Ramos (cell line): Measurements from ENCODE around the gene BRD1.
"Not testable (repeated sequence)": the region's sequence is repeated elsewhere in the genome, so short reads cannot be mapped to it uniquely, and the experiment has no call there.

Experiments
- in situ Hi-C: fragments of 300-500 bp; cut with MboI; formaldehyde crosslinking; loops from one replicate; pipeline ENCODE4 v1.14.3; 2022; ENCODE audit warnings: low sequenced_read_pairs; ENCODE audit not compliant: unreplicated experiment

The BRD1 gene

GRCh38 chr22:49771266-49772065 is 56.2 kb downstream of the BRD1 start:
- in situ Hi-C loops = no loop called here

DNA sequence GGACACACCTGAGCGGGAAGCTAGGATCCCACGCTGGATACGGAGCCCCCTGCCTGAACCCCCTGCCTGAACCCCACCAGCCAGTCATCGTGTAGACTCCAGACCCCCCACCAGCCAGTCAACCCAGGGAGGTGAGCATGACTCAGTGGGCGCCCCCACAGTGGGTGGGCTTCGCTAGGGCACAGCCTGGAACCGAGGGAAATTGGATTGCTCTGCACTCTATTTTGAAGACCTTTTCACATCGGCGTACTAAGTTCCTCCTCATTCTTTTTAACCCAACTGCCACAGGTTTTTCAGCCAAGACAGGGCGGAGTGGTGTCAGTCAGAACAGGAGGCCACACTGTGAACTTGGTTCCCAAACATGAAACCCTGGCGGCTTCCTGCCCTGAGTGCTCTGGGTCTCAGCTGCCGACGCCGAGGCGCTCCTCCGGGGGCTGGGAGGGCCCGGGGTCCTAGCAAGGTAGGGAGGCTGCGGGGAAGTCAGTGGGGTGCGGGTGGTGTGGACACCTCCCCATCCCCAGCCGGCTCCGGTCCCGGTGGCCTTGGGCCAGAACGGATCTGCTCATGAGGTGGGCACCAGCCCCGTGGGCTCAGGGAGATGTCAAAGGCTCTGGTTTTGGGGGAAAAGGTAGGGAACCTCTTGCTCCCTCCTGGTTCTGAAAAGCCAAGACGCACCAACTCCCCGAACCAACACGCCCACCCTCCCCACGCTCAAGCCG is 57.0 kb downstream of the BRD1 start:
- in situ Hi-C loops = no loop called here

DNA sequence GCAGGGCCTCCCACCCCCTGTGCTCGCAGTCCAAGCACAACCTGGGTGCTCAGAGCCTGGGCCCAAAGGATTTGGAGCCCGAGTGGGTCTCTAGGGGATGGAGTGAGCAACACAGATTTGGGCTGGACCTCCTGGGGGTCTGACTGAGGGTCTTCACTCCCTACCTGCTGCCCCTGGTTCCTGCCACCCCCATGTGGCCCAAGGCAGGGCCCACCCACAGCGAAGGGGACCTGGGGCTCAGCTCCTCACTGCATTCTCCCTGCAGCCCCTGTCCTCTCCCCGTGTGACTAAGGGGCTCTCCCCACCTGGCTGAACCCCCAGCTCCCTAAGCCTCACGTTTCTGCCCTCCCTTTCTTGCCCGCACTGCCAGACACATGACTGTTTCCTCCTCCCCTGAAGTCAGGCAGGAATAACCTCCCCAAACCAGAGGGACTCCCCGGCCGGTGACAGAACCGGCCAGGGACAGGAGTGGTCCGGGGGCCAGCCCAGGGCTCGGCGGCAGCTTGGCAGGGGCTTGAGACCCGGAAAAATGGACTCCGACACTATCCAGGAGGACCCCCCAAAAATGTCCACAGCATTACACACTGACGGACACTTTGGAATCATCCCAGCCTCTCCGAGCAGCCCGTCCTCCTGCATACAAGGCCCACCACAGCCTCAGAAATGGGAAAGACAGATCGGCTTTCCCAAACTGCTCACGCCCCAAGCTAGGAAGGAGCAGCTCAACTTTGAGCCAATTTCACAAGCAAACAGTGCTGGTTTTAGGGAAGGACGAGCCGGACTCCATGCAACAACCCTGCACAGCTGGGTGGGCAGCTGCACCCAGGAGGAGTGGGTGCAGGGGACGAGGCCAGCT is 57.8 kb downstream of the BRD1 start:
- in situ Hi-C loops = loop anchor here (5.0 kb wide), 1 partner anchor 262 kb away; no protein-coding TSS in a partner anchor

GRCh38 chr22:49768951-49769690 is 58.6 kb downstream of the BRD1 start:
- in situ Hi-C loops = loop anchor here (5.0 kb wide), 1 partner anchor 263 kb away; no protein-coding TSS in a partner anchor

GRCh38 chr22:49768077-49768910 is 59.4 kb downstream of the BRD1 start:
- in situ Hi-C loops = loop anchor here (5.0 kb wide), 1 partner anchor 264 kb away; no protein-coding TSS in a partner anchor

DNA sequence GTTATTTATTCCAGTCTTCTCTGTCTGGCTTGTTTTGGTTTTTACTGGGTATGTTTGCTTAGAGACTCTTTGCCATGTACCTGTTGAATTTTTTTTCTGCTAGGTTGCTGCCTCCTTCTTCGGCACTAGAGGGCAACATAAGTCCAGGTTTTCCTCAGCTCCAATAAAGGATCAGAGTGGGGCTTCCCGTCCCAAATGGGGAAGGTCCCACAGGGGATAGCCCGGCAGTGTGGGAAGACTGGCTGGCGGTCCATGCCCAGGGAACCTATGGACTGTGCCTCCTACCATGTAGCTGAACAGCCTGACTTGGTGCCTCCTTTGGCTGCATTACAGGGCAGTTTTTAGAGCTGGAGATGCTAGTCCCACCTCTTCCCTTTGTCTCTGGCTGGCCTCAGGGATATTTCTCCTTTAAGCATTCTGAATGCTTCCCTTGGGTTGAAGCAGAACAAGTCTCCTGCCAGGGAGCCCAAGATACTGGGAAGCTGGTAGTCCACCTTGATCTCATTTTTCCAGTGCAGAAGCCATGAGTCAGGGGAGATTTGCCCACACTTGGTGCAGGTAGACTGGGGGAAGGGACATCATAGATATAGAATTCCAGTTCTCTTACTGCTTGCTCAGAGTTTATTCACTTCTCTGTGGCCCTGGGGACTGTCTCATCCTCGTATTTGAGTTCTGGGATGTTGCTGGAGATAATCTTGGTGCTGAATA is 60.2 kb downstream of the BRD1 start:
- in situ Hi-C loops = loop anchor here (5.0 kb wide), 1 partner anchor 265 kb away; no protein-coding TSS in a partner anchor

DNA sequence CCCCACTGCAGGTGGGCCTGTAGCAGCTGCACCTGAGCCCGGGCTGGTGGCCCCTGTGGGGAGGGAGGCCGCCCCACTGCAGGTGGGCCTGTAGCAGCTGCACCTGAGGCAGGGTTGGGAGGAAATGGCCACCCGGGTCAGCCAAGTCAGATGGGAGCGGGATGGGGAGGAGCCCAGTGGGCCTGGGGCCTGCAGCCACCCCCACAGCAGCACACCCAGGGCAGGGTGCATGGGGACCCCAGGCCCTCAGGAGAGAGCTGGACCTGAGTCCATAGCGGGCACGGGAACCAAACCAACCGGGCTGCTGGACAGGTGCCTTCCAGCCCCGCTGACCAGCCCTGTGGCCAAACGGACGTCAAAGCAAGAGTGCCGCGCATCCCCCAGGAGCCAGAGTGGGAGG is 61.7 kb downstream of the BRD1 start:
- in situ Hi-C loops = loop anchor here (5.0 kb wide), 1 partner anchor 266 kb away; no protein-coding TSS in a partner anchor

DNA sequence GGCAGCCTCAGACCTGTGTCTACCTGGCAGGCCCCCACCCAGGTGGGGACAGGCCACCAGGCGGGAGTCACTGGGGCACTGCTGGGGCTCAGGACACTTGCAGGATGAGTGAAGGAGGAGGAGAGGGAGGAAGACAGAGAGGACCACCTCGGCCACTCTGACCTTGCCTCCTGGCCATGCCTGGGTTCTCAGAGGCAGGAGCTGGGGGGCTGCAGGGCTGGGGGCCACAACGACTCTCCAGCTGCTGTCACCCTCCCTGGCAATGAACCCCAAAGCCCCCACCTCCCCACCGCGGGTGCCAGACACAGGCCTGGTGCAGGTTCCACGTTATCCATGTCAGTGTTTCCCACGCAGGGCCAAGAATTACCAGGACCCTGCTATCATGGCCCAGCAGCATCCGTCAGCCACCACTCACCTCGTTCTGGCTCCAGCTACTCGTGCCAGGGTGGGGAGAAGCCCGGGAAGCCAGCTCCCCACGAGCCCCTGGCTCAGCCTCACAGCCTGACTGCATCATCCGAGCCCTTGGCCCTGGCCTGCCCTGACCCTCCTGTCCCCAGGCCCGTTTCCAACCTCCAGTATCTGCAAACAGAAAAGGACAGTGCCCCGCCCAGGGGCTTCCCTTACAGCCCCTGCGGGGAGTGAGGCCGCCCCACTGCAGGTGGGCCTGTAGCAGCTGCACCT is 62.4 kb downstream of the BRD1 start:
- in situ Hi-C loops = loop anchor here (5.0 kb wide), 1 partner anchor 267 kb away; no protein-coding TSS in a partner anchor

- in situ Hi-C loops = no loop called here
These were observed 63.5 kb downstream of the BRD1 start for GRCh38 chr22:49764127-49764581.

DNA sequence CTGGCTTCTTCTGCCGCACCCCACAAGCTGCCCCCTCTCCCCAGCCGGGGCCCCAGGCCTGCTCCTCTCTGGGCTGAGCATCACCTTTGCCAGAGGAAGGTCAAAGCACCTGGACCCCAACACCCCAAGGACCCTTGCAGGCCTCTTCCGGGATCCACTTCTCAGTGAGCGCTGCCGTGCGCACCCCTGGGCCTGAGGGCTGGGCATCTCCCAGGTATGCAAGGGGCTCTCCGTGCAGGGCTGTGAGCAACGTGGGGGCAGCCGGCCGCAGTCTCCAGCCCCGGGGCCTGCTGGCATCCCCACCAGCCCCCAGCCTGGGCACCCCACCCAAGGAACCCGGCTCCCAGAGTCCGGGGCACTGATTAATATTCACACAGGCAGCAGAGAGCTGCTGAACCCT is 64.0 kb downstream of the BRD1 start:
- in situ Hi-C loops = no loop called here

GRCh38 chr22:49763138-49763537 is 64.5 kb downstream of the BRD1 start:
- in situ Hi-C loops = no loop called here

DNA sequence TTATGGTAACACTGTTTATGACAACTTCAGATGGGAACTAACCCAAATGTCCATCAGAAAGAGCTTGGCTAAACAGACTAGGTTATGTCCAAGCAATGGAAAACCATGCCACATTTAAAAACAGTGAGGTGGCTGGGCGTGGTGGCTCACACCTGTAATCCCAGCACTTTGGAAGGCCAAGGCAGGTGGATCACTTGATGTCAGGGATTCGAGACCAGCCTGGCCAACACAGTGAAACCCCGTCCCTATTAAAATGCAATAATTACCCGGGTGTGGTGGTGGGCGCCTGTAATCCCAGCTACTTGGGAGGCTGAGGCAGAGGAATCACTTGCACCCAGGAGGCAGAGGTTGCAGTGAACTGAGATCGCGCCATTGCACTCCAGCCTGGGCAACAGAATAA is 65.1 kb downstream of the BRD1 start:
- in situ Hi-C loops = not testable (repeated sequence)

DNA sequence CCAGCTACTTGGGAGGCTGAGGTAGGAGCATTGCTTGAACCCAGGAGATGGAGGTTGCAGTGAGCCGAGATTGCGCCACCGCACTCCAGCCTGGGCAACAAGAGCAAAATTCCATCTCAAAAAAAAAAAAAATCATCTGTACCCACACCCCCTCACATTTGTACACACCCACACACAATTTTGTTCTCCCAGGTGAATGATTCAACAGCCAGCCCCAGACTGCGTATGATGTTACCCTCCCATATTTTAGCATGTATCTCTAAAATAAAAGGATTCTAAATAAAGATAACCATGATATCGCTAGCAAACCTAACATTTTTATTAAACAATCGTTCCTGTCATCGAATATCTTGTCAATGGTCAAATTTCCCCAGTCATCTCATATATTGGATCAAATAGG is 65.8 kb downstream of the BRD1 start:
- in situ Hi-C loops = no loop called here

GRCh38 chr22:49760630-49761571 is 66.8 kb downstream of the BRD1 start:
- in situ Hi-C loops = no loop called here

GRCh38 chr22:49760280-49760629 is 67.4 kb downstream of the BRD1 start:
- in situ Hi-C loops = no loop called here

GRCh38 chr22:49756676-49757075 is 71.0 kb downstream of the BRD1 start:
- in situ Hi-C loops = no loop called here

GRCh38 chr22:49756201-49756600 is 71.5 kb downstream of the BRD1 start:
- in situ Hi-C loops = no loop called here
